Measurements from ENCODE around the gene CARS2.

DNA sequence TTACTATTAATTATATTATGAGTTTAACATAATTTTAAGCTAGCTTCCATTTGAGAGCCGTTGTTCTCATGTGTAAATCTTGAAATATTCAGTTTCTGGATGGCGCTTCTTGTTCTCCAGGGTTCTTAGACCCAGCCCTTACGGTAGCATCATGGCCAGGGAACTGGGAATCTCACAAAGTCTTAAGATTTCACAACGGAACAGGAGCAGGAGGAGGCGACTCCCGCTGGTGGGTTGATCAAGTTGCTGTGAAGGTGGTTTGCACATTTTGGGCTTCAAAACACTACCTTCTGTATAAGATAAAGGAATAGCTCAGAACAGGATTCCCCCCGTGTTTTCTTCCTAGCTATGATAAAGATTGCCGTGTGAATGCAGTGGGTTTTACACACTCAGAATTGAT, 87.7 kb downstream of the CARS2 start:
- TF ChIP-seq, protein P1, sequence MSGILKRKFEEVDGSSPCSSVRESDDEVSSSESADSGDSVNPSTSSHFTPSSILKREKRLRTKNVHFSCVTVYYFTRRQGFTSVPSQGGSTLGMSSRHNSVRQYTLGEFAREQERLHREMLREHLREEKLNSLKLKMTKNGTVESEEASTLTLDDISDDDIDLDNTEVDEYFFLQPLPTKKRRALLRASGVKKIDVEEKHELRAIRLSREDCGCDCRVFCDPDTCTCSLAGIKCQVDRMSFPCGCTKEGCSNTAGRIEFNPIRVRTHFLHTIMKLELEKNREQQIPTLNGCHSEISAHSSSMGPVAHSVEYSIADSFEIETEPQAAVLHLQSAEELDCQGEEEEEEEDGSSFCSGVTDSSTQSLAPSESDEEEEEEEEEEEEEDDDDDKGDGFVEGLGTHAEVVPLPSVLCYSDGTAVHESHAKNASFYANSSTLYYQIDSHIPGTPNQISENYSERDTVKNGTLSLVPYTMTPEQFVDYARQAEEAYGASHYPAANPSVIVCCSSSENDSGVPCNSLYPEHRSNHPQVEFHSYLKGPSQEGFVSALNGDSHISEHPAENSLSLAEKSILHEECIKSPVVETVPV (CRISPR knock-in tag; IDR thresholded peaks at IDR 0.05): no peak
- no peak for TF ChIP-seq TOX (CRISPR knock-in tag; IDR thresholded peaks at IDR 0.05; ENCODE audit: borderline replicate concordance)
